NCI-H2029 (cell line): ENCODE measurements around the gene MAST4.

Experiments
- DNase-seq: peaks from one replicate; lab custom pipeline; 2025; lab: John Stamatoyannopoulos, UW

The MAST4 gene

GRCh38 chr5:67133217-67133616, 537.0 kb downstream of the MAST4 start:
- DNase-seq: no peak

- DNase-seq: no peak
Measured at GRCh38 chr5:67133776-67134175, 537.6 kb downstream of the MAST4 start.

- no peak for DNase-seq
Measured at GRCh38 chr5:67135381-67135984, 539.3 kb downstream of the MAST4 start.

GRCh38 chr5:67139030-67139429, 542.8 kb downstream of the MAST4 start:
- no peak for DNase-seq

- no peak for DNase-seq
Measured at GRCh38 chr5:67140413-67140812, 544.2 kb downstream of the MAST4 start.

- peak; percentile 69 for DNase-seq
Measured at GRCh38 chr5:67141644-67142043, 545.5 kb downstream of the MAST4 start.

GRCh38 chr5:67142816-67143215, 546.6 kb downstream of the MAST4 start:
- DNase-seq: peak; percentile 51

- no peak for DNase-seq
Measured at GRCh38 chr5:67143549-67143948, 547.4 kb downstream of the MAST4 start.

GRCh38 chr5:67144183-67144639, 548.0 kb downstream of the MAST4 start:
- no peak for DNase-seq

GRCh38 chr5:67146574-67146973, 550.4 kb downstream of the MAST4 start:
- DNase-seq: no peak

GRCh38 chr5:67146981-67147380, 550.8 kb downstream of the MAST4 start:
- DNase-seq: no peak

GRCh38 chr5:67147760-67148159, 551.6 kb downstream of the MAST4 start:
- DNase-seq: no peak

GRCh38 chr5:67149057-67149950, 553.1 kb downstream of the MAST4 start:
- no peak for DNase-seq

GRCh38 chr5:67149951-67150523, 553.8 kb downstream of the MAST4 start:
- no peak for DNase-seq

GRCh38 chr5:67152400-67152799, 556.2 kb downstream of the MAST4 start:
- no peak for DNase-seq

GRCh38 chr5:67153292-67153691, 557.1 kb downstream of the MAST4 start:
- no peak for DNase-seq

GRCh38 chr5:67154556-67155206, 558.5 kb downstream of the MAST4 start:
- peak; percentile 95 for DNase-seq

GRCh38 chr5:67156976-67157583, 560.9 kb downstream of the MAST4 start:
- no peak for DNase-seq

GRCh38 chr5:67160272-67160671, 564.1 kb downstream of the MAST4 start:
- no peak for DNase-seq

GRCh38 chr5:67160985-67161384, 564.8 kb downstream of the MAST4 start:
- no peak for DNase-seq

- no peak for DNase-seq
Measured at GRCh38 chr5:67161767-67162166, 565.6 kb downstream of the MAST4 start.

GRCh38 chr5:67163231-67163756, 567.1 kb downstream of the MAST4 start:
- no peak for DNase-seq
